ENCODE data around the gene SDR9C7.
"Not testable (repeated sequence)": the region's sequence is repeated elsewhere in the genome, so short reads cannot be mapped to it uniquely, and the experiment has no call there.

SDR9C7 gene

DNA sequence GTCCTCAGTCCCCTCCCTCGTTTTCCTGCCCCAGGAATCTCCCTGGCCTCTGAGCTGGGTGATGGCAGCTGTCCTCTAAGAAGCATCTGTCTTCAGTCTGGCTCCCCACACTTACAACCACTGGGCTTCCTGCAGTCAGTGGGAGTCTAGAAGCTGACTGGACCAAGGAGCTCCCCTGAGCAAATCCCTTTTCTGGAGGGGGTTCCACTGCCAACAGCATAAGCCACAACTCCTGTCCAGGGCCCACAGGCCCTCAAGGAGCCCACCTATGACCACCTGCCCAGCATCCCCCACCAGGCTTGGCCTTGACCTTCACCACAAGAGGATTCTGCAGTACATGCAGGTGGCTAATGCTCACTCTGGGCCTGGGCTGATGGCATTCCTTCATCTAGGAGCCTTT lies 19.1 kb upstream of the SDR9C7 start:
- no peak for DNase-seq (ENCODE audit: low read depth)

DNA sequence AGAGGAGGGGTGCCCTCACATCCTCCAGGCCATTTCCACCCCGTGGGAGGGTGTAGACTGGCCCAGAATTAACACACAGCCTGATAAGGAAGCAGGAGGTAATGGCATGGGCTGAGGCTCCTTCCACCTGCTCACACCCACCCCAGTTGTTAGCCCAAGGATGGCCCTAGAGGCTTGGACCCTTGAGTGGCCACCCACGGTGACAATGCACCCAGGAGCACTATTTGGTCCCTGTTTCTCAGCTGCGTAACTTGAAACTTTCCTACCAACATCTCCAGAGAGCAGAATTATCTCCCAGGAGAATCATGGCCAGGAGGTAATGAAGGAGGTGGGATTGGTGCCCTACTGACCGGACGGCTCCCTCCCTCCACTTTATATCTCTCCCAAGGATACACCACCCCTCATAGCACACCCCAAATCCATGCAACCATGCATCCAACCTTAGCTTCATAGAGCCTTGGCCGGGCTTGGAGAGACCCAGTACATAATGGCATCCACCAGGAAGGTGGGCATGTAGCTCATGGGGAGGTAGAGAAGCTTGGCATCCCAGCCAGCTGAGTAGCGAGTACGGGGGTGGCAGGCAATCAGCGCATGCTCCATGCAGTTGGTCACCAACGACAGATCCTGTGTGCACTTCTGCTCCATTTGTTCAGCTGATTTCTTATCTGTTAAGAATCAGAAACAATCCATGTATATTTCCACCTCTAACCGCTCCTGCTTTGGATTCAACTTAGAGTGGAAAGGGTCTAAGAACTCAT lies 17.6 kb upstream of the SDR9C7 start:
- no peak for DNase-seq (ENCODE audit: low read depth)

DNA sequence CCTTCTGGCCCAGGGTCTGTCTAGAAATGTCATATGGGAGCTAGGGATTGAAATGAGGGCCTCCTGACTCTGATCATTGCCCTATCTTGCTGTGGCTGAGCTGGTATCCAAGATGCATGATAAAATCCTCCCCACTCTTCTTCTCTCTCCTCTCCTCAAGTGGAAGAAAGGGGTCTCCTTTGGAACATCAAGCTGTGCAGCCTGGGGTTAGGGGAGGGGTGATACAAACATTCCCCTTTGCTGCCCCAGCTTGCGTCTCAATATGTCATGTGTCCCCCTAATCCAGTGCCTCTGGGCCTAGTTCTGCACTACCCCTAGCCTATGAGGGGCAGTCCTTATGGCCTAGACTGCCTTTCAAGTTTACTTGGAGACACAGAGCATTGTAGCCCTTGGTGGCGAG lies 14.7 kb upstream of the SDR9C7 start:
- DNase-seq (ENCODE audit: low read depth) = no peak

DNA sequence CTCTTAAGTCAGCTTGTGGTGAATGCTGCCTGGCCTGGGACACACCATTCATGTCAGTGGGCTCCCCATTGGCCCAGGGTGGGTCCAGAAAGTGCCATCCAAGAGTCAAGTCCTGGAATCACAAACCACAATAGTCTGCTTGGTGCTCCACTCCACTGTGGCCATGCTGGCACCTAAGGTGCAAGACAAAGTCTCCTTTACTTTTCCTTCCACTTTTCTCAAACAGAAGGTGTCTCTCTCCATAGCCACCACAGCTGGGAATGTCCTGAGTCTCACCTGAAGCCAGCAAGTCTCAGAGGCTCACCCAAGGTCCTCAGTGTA lies 14.2 kb upstream of the SDR9C7 start:
- no peak for DNase-seq (ENCODE audit: low read depth)

DNA sequence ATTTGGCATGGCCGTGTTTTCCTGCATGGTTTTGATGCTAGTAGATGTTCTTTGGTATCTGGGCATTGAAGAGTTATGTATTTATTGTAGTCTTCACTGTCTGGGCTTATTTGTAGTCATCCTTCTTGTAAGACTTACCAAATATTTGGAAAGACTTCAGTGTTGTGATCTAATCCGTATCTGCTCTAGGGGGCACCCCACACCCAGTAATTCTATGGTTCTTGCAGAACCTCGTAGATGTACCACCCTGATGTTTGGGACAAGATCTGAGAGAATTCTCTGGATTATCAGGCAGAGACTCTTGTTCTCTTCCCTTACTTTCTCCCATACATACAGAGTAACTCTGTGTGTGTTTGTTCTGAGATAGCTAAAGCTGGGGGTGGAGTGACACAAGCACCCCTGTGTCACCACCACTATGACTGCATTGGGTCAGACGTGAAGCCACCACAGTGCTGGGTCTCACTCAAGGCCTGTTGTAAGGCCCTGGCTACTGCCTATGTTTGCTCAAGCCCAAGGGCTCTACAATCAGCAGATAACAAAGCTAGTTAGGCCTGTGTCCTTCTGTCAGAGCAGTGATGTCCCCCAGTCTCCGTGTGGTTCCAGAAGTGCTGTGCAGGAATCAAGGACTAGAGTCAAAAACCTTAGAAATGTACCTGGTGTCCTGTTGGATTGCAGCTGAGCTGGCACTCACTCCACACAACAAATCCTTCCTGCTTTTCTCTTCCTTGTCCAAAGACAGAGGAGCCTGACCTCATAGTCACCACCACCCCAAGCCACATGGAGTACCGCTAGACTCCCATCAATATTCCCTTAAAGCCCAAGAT lies 13.6 kb upstream of the SDR9C7 start:
- DNase-seq (ENCODE audit: low read depth) = no peak

DNA sequence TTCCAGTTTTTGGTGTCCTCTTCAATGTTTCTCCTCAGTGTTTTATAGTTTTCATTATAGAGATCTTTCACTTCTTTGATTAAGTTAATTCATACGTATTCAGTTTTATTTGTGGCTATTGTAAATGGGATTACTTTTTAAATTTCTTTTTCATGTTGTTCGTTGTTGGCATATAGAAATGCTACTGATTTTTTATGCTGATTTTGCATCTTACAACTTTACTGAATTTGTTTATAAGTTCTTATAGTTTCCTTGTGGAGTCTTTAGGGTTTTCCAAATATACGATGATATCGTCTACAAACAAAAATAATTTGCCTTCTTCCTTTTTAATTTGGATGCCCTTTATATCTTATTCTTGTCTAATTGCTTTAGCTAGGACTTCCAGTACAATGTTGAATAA lies 9.7 kb upstream of the SDR9C7 start:
- no peak for DNase-seq (ENCODE audit: low read depth)

DNA sequence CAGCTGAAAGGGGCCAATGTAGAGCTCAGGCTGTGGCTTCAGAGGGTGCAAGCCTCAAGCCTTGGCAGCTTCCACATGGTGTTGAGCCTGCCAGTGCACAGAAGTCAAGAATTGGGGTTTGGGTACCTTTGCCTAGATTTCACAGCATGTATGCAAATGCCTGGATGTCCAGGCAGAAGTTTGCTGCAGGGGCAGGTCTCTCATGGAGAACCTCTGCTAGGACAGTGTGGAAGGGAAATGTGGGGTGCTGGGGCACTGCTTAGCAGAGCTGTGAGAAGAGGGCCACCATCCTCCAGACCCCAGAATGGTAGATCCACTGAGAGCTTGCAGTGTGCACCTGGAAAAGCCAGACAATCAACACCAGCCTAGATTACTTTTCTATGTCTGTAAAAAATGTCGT lies 9.2 kb upstream of the SDR9C7 start:
- DNase-seq (ENCODE audit: low read depth) = not testable (repeated sequence)

DNA sequence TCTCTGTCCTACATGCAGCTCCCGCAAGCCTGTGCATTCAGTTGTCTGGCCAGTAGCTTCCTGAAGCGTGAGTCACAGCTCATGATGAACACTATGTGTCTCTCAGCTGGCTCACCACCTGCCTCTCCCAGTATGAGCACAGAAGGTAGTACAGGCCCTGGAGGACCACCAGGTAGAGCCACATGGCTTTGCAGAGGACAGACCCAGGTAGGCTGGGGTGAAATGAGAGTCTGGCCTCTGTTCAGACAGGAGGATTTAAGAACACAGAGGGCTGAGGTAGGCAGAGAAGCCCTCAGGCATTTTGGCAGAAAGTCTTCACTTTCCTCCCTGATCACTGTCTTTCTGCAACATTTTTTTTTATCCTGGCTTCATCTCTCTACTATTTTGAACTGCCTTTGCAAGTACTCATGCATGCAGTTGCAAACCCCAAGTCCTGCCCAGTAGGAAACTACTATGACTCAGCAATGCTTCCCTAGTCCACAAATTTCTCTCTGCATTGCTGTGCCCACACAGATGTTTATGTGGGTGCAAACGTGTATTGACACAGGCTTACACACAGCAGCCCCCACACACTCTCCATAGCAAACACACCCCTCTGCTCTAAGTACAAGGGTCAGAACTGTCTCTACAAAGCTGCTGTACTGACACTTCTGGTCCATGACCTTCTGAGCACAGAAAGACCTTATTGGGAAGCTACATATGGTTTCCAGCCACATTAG lies 7.2 kb upstream of the SDR9C7 start:
- no peak for DNase-seq (ENCODE audit: low read depth)

DNA sequence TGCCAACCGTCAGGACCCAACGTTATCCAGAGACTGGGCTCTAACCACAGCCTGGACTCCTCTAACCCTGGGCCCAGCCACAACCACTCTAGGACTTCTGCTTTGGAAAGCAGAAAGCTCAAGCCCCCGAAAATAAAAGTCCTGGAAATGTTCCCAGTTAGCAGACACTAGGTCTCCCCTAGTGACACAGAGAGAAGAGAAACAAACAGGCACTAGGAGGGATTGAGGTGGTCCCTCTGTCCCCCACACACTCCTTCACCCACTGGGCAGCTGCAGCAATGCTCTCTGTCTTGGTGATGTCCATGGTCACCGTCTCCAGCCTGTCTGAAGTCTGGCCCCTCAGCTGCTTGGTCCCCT lies 6.7 kb upstream of the SDR9C7 start:
- not testable (repeated sequence) for DNase-seq (ENCODE audit: low read depth)

DNA sequence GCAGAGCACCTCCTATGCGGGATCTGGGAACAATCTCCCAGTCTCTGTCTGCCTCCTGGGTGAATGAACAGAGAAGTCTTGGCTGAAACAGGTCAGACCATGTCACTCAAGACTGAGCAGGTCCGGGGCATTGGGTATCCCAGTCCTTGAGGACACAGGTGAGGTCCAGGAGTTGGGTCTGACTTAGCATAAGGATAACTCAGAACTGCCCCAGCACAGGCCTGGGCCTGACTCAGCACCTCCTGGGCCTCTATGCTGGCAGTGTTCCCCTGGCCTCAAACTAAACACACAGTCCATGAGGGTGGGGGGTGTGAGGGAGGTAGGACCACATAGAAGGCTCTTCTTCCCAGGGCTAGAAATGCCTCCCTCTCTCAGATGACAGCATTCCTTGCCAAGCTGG lies 1.5 kb upstream of the SDR9C7 start:
- DNase-seq (ENCODE audit: low read depth) = no peak

DNA sequence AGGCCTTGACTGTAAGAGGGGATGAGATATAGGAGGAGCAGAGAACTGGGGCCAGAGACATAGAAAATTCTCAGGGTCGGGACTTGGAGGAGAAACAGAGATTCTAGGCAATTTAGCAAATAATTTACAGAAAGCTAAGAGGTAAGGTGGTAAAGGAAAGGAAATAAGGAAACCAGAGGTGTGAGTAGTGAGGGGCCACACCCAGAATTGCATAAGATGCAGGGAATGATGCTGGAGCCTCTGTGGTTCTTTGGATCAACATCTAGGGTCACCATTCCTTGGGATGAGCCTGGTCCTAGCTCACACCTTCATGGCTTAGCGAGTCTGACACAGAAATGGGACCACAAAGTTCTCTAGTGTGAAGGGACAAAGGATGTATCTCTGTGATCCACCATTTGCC lies 949 bp upstream of the SDR9C7 start:
- DNase-seq (ENCODE audit: low read depth) = no peak

DNA sequence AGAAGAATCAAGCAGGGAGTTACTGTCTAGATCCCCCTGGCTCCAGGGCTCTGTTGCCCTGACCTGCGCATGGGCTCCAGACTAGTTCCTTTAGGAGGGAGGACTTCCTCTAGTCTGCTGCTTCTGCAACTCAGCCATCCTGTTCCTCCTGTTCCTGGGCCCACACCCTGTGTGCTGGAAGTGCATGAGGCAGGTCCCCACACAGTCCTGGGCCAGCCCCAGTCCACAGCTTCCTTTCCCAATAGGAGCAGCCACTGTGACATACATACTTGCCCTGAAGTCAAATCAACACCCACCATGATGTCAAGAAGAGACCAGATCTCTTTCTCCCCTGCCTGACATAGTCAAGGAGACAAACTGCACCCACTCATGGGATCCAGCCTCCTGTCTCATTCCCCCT lies 1.3 kb downstream of the SDR9C7 start:
- DNase-seq (ENCODE audit: low read depth) = no peak

DNA sequence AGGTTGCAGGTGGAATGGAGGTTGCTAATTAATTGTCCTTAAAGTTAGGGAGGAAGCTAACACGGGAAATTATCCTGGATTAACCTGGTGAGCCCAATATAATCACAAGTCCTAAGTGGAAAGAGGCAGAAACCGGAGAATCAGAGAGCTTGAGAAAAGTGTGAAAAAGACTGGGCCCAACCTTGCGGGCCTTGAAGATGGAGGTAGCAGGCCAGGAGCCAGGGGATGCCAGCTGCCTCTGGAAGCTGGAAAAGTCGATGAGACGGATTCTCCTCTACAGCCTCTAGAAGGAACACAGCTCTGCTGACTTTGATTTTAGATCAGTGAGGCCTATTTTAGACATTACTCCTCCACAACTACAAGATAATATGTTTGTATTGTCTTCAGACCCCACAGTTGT lies 2.1 kb downstream of the SDR9C7 start:
- DNase-seq (ENCODE audit: low read depth) = no peak

DNA sequence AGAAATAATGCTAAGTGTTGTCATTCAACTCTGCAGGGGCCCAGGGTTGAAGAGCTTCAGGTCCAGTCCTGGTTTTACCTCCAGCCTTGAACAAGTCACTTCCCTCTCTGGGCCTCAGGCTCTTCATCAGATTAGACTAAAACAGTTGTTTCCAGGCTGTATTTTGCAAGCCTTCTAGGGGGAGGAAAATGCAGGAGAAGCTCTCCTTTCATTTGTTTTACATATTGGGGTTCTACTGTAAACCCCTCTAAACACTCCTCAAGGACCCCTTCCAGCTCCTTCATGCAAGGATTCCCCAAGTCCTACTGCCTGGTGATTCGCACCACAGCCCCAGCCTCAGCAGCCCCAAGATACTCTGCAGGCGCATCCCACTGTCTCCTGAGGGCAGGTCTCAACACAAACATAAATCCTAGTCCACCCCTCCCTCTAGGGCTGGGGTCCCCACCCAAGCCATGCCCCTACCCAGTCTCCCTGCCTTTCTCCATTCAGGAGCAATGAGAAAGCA lies 2.7 kb downstream of the SDR9C7 start:
- no peak for DNase-seq (ENCODE audit: low read depth)

DNA sequence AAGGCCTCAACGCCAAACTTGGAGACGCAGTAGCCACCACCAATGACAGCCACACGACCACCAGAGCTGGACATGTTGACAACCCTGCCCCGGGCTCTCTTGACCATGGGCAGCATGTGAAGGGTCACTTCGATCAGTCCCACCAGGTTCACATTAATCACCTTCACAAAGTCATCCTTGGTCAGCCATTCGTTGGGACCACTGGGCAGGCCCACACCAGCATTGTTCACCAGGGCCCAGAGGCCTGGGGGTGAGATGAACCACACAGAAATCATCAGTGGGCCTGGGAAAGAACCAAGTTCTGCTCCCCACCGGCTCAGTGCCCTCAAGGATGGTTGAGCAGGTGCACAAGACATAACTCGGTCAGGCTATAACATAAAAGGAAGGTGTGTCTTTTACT lies 4.0 kb downstream of the SDR9C7 start:
- no peak for DNase-seq (ENCODE audit: low read depth)

DNA sequence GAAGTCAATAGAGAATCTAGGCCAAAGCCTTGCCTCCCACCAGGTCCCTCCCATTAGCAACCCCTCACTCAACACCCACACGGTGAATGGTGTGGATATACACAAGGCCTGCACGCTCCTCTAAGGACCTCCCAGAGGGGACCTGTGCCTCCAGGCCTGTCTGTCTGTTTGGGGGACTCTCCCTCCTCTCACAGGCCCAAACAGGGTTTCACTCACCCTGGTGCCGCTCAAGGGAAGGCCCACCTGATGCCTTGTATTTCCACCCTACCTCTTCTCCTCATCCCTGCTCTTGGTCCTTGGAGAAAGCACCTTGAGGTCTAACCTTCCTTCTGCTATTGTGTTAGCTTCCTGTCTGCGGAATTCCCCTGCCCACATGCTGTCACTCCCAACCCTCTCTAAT lies 4.4 kb downstream of the SDR9C7 start:
- no peak for DNase-seq (ENCODE audit: low read depth)

DNA sequence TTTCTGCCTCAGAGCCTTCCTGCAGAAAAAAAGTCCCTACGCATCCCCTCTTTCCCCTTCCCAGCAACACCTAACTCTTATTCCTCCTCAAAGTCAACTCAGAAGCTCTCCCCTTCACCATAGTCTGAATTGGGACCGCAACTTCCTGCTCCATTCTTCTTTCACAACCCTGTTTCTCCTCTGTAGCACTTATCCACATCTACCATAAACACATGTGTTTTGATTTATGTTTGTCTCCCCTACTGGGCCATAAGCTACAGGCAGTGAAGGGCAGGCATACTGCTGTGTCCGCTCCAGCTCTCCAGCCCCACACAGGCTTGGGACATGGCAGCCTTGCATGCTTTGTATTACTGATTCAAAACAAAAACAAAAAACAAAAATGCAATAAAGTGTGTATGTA lies 5.9 kb downstream of the SDR9C7 start:
- no peak for DNase-seq (ENCODE audit: low read depth)

DNA sequence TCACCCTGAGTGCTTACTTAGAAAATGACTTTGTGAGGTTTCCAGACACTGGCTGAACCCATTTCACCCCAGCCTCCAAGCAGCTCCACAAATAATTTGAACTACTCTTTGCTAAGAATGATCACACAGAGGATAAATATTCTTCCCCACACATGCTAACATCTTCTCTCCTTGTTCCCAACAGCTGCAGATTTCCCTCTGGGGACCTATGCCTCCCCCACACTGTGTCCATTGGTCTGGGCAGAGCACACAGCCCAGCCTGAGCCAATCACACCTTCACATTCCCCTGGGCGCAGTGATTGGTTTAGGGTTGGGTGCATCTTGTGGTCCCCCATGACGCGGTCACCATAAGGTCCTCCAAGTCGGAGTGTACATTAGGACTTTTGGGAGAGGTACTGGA lies 6.9 kb downstream of the SDR9C7 start:
- no peak for DNase-seq (ENCODE audit: low read depth)

DNA sequence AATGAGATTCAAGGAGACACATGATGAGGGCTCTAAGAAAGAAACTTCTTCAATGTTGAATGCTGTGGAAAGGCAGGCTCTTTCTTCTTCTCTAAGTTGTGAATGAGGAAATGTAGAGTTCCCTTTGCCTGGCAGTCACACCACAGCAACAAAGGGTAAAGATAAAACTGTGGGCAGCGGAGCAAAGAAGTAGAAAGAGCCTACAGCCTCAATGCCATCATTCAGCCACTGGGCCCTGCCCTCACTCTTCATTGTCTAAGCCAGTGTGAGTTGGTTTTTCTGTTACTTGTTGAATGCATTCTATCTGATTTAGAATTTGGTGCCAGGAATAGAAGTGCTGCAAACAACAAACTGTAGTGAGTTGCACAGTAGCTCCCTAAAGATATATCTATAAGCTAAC lies 12.2 kb downstream of the SDR9C7 start:
- DNase-seq (ENCODE audit: low read depth) = no peak

DNA sequence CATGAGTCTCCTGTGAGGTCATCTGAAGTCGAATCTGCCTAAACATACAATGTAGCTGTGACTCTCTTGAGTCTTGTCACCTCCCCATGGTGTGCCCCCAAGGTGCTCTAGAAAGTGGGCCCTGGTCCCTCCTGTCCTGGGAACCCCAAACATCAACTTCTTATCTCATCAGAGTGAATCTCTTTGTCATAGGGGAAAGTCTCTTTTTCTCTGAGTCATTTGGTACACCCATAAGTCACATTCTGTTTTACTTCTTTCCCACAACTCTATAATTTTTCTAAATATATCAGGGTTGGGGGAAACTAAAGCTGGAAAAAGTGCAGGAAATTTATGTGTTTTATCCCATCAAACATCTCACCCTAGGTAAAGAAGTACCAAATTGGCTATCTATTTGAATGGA lies 12.9 kb downstream of the SDR9C7 start:
- DNase-seq (ENCODE audit: low read depth) = no peak

DNA sequence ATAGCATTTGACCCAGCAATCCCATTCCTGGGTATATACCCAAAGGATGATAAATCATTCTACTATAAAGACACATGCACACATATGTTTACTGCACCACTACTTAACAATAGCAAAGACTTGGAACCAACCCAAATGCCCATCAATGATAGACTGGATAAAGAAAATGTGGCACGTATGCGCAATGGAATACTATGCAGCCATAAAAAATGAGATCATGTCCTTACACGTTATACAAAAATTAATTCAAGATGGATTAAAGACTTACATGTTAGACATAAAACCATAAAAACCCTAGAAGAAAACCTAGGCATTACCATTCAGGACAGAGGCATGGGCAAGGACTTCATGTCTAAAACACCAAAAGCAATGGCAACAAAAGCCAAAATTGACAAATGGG lies 16.1 kb downstream of the SDR9C7 start:
- DNase-seq (ENCODE audit: low read depth) = not testable (repeated sequence)

DNA sequence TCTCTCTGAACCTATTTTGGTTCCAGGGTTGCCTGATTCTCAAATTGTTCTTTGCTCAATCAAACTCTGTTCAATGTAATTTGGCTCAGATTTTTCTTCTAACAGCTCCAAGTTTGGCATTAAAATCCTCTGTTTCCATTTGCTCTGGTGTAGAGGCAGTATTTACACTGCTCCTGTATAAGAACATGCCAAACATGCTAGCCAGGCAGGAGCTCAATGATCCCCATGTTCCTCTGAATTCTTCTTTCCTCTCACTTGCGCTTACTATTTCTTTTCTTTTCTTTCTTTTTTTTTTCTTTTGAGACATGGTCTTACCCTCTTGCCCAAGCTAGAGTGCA lies 17.2 kb downstream of the SDR9C7 start:
- DNase-seq (ENCODE audit: low read depth) = no peak

Measured in T follicular helper cell (primary cell).